GM23338 (cell line): ENCODE data around the gene MYCBP2. TPM values are rescaled to one million over a fixed set of nuclear protein-coding genes. Genes with fewer than 3 reads are reported as not detected.

ENCODE experiments used
- ATAC-seq: fragments of 200-7000 bp; cut with Tn5 transposase; 3 replicates; pipeline ENCODE4 v1.9.1; 2020
- DNase-seq: peaks from one replicate; pipeline ENCODE4 v3.0.0-alpha.2; 2015; ENCODE audit warnings: low spot score
- H2AFZ ChIP-seq: fragments of 200-600 bp; sonication (generic); 2 replicates; pipeline ENCODE4 v1.8.0; 2016; ENCODE audit warnings: antibody characterized with exemption, mild to moderate bottlenecking, moderate library complexity
- H3F3A ChIP-seq: fragments of 200-600 bp; sonication (generic); replicated peaks from 2 replicates; pipeline ENCODE4 v1.8.0; 2017; ENCODE audit warnings: antibody characterized with exemption, mixed run types, low read depth
- H3K27ac ChIP-seq: fragments of 200-600 bp; sonication (generic); 2 replicates; pipeline ENCODE4 v1.6.1; 2016; ENCODE audit warnings: low read depth
- H3K27me3 ChIP-seq: fragments of 200-600 bp; sonication (generic); 2 replicates; pipeline ENCODE4 v1.8.0; 2016; ENCODE audit warnings: mild to moderate bottlenecking, mixed run types, moderate library complexity; ENCODE audit not compliant: insufficient read depth
- H3K36me3 ChIP-seq: fragments of 200-600 bp; sonication (generic); 2 replicates; pipeline ENCODE4 v1.8.0; 2016; ENCODE audit warnings: mild to moderate bottlenecking; ENCODE audit not compliant: insufficient read depth
- H3K4me1 ChIP-seq: fragments of 200-600 bp; sonication (generic); 2 replicates; pipeline ENCODE4 v1.8.0; 2016; ENCODE audit warnings: mild to moderate bottlenecking, moderate library complexity; ENCODE audit not compliant: insufficient read depth
- H3K4me2 ChIP-seq: fragments of 200-600 bp; sonication (generic); 2 replicates; pipeline ENCODE4 v1.7.1; 2017; ENCODE audit warnings: mixed run types
- H3K4me3 ChIP-seq: fragments of 200-600 bp; sonication (generic); 2 replicates; pipeline ENCODE4 v1.6.1; 2016; ENCODE audit warnings: mixed run types
- H3K79me2 ChIP-seq: fragments of 200-600 bp; sonication (generic); replicated peaks from 2 replicates; pipeline ENCODE4 v1.8.0; 2017; ENCODE audit warnings: mild to moderate bottlenecking; ENCODE audit not compliant: insufficient read depth
- H3K9me2 ChIP-seq: fragments of 200-600 bp; sonication (generic); 2 replicates; pipeline ENCODE4 v1.8.0; 2017; ENCODE audit not compliant: insufficient read depth
- H4K20me1 ChIP-seq: fragments of 200-600 bp; sonication (generic); replicated peaks from 2 replicates; pipeline ENCODE4 v1.8.0; 2017; ENCODE audit warnings: mild to moderate bottlenecking; ENCODE audit not compliant: insufficient read depth
- H3K27ac Mint-ChIP-seq: 2 replicates; pipeline ENCODE4 v1.8.0; 2020; ENCODE audit warnings: inconsistent platforms, mild to moderate bottlenecking, moderate library complexity, mixed read lengths
- H3K27me3 Mint-ChIP-seq: 3 replicates; pipeline ENCODE4 v1.8.0; 2022; ENCODE audit warnings: low read depth, mild to moderate bottlenecking, moderate library complexity, mixed read lengths, inconsistent platforms; ENCODE audit not compliant: insufficient read depth, poor library complexity
- H3K36me3 Mint-ChIP-seq: 3 replicates; pipeline ENCODE4 v1.8.0; 2021; ENCODE audit warnings: low read depth, mild to moderate bottlenecking, inconsistent platforms, moderate library complexity, mixed read lengths
- H3K4me1 Mint-ChIP-seq: 3 replicates; pipeline ENCODE4 v1.8.0; 2020; ENCODE audit warnings: mild to moderate bottlenecking, inconsistent platforms, mixed read lengths
- H3K4me3 Mint-ChIP-seq: 3 replicates; pipeline ENCODE4 v1.8.0; 2021; ENCODE audit warnings: moderate library complexity, mild to moderate bottlenecking, inconsistent platforms, mixed read lengths
- H3K9me3 Mint-ChIP-seq: 3 replicates; pipeline ENCODE4 v1.8.0; 2020; ENCODE audit warnings: moderate library complexity, mild to moderate bottlenecking, inconsistent platforms, mixed read lengths
- CTCF ChIP-seq, 2 experiments: fragments of 200-600 bp in 1 of 2; sonication (generic) in 1 of 2; conservative IDR thresholded peaks; 2 replicates each; pipeline versions ENCODE4 v1.5.1 to v1.6.1; 2016 to 2017; ENCODE audit warnings: antibody characterized with exemption in 2 of 2, low read depth in 2 of 2, mild to moderate bottlenecking in 2 of 2, moderate library complexity in 1 of 2
- EZH2 ChIP-seq: fragments of 200-600 bp; sonication (generic); IDR thresholded peaks from one replicate; pipeline ENCODE4 v1.8.0; 2017; ENCODE audit warnings: antibody characterized with exemption, mild to moderate bottlenecking, low read depth; ENCODE audit not compliant: unreplicated experiment
- EZH2phosphoT487 ChIP-seq: fragments of 200-600 bp; sonication (generic); IDR thresholded peaks from one replicate; pipeline ENCODE4 v1.8.1; 2018; ENCODE audit warnings: antibody characterized with exemption; ENCODE audit not compliant: unreplicated experiment
- JUNB ChIP-seq: IDR thresholded peaks from one replicate; pipeline ENCODE4 v1.6.1; 2016; ENCODE audit warnings: antibody characterized with exemption; ENCODE audit not compliant: unreplicated experiment
- NANOG ChIP-seq: IDR thresholded peaks from 2 replicates; pipeline ENCODE4 v1.6.1; 2016; ENCODE audit warnings: antibody characterized with exemption, borderline replicate concordance
- POLR2AphosphoS5 ChIP-seq: IDR thresholded peaks from 2 replicates; pipeline ENCODE4 v1.6.1; 2016; ENCODE audit warnings: antibody characterized with exemption, low read depth
- ZNF114 ChIP-seq: fragments of 250-450 bp; sonication (Bioruptor Pico); IDR thresholded peaks from 2 replicates; pipeline ENCODE4 v1.5.0; 2020; ENCODE audit warnings: mild to moderate bottlenecking, moderate library complexity
- ZNF331 ChIP-seq: fragments of 250-450 bp; sonication (Bioruptor Pico); IDR thresholded peaks from 2 replicates; pipeline ENCODE4 v1.5.0; 2020; ENCODE audit warnings: low read depth, mild to moderate bottlenecking, moderate library complexity
- polyA plus RNA-seq: library from polyadenylated mRNA; unstranded; fragments of >200 nt; fragmentation: Nextera tagmentation; extraction: Ambion mirVana; gene quantifications from 2 replicates; pipeline ENCODE4 v1.2.1, GENCODE V29; 2016
- total RNA-seq: library from RNA; depleted of rRNA; stranded (reverse); fragments of >200 nt; shearing (Covaris generic); gene quantifications from 2 replicates; pipeline ENCODE4 v1.2.3, GENCODE V29; 2014
- TF ChIP-seq, protein P1 (sequence below): IDR thresholded peaks from one replicate; pipeline ENCODE4 v1.6.1; 2018; ENCODE audit warnings: antibody characterized with exemption; ENCODE audit not compliant: unreplicated experiment
- TF ChIP-seq, protein P2 (sequence below): fragments of 250-450 bp; sonication (Bioruptor Pico); IDR thresholded peaks from 2 replicates; pipeline ENCODE4 v1.5.0; 2020; ENCODE audit warnings: mild to moderate bottlenecking, moderate library complexity

The MYCBP2 gene
- total and polyA plus RNA-seq, 2 experiments from 2014 or later, result 54.6 to 77.2 TPM

- TF ChIP-seq, protein P1, sequence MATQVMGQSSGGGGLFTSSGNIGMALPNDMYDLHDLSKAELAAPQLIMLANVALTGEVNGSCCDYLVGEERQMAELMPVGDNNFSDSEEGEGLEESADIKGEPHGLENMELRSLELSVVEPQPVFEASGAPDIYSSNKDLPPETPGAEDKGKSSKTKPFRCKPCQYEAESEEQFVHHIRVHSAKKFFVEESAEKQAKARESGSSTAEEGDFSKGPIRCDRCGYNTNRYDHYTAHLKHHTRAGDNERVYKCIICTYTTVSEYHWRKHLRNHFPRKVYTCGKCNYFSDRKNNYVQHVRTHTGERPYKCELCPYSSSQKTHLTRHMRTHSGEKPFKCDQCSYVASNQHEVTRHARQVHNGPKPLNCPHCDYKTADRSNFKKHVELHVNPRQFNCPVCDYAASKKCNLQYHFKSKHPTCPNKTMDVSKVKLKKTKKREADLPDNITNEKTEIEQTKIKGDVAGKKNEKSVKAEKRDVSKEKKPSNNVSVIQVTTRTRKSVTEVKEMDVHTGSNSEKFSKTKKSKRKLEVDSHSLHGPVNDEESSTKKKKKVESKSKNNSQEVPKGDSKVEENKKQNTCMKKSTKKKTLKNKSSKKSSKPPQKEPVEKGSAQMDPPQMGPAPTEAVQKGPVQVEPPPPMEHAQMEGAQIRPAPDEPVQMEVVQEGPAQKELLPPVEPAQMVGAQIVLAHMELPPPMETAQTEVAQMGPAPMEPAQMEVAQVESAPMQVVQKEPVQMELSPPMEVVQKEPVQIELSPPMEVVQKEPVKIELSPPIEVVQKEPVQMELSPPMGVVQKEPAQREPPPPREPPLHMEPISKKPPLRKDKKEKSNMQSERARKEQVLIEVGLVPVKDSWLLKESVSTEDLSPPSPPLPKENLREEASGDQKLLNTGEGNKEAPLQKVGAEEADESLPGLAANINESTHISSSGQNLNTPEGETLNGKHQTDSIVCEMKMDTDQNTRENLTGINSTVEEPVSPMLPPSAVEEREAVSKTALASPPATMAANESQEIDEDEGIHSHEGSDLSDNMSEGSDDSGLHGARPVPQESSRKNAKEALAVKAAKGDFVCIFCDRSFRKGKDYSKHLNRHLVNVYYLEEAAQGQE, result no peak
- no peak for TF ChIP-seq CTCF (conservative IDR thresholded peaks at IDR 0.05; ENCODE audit: low read depth in 2 of 2)
These were observed 36.6 kb downstream of the MYCBP2 start (continued) for GRCh38 chr13:77290342-77290741.

GRCh38 chr13:77289851-77290250 is 37.0 kb downstream of the MYCBP2 start:
- Mint-ChIP-seq H3K4me3 (no peak overlapping the region), H3K27ac (no peak overlapping the region)
- TF ChIP-seq NANOG (no peak), ZNF114 (CRISPR knock-in tag) (no peak), JUNB (no peak), POLR2AphosphoS5 (no peak), ZNF331 (CRISPR knock-in tag) (no peak), EZH2 (no peak), EZH2phosphoT487 (no peak), CTCF (conservative IDR thresholded peaks at IDR 0.05; ENCODE audit: low read depth in 2 of 2) (no peak)
- TF ChIP-seq, protein P2, sequence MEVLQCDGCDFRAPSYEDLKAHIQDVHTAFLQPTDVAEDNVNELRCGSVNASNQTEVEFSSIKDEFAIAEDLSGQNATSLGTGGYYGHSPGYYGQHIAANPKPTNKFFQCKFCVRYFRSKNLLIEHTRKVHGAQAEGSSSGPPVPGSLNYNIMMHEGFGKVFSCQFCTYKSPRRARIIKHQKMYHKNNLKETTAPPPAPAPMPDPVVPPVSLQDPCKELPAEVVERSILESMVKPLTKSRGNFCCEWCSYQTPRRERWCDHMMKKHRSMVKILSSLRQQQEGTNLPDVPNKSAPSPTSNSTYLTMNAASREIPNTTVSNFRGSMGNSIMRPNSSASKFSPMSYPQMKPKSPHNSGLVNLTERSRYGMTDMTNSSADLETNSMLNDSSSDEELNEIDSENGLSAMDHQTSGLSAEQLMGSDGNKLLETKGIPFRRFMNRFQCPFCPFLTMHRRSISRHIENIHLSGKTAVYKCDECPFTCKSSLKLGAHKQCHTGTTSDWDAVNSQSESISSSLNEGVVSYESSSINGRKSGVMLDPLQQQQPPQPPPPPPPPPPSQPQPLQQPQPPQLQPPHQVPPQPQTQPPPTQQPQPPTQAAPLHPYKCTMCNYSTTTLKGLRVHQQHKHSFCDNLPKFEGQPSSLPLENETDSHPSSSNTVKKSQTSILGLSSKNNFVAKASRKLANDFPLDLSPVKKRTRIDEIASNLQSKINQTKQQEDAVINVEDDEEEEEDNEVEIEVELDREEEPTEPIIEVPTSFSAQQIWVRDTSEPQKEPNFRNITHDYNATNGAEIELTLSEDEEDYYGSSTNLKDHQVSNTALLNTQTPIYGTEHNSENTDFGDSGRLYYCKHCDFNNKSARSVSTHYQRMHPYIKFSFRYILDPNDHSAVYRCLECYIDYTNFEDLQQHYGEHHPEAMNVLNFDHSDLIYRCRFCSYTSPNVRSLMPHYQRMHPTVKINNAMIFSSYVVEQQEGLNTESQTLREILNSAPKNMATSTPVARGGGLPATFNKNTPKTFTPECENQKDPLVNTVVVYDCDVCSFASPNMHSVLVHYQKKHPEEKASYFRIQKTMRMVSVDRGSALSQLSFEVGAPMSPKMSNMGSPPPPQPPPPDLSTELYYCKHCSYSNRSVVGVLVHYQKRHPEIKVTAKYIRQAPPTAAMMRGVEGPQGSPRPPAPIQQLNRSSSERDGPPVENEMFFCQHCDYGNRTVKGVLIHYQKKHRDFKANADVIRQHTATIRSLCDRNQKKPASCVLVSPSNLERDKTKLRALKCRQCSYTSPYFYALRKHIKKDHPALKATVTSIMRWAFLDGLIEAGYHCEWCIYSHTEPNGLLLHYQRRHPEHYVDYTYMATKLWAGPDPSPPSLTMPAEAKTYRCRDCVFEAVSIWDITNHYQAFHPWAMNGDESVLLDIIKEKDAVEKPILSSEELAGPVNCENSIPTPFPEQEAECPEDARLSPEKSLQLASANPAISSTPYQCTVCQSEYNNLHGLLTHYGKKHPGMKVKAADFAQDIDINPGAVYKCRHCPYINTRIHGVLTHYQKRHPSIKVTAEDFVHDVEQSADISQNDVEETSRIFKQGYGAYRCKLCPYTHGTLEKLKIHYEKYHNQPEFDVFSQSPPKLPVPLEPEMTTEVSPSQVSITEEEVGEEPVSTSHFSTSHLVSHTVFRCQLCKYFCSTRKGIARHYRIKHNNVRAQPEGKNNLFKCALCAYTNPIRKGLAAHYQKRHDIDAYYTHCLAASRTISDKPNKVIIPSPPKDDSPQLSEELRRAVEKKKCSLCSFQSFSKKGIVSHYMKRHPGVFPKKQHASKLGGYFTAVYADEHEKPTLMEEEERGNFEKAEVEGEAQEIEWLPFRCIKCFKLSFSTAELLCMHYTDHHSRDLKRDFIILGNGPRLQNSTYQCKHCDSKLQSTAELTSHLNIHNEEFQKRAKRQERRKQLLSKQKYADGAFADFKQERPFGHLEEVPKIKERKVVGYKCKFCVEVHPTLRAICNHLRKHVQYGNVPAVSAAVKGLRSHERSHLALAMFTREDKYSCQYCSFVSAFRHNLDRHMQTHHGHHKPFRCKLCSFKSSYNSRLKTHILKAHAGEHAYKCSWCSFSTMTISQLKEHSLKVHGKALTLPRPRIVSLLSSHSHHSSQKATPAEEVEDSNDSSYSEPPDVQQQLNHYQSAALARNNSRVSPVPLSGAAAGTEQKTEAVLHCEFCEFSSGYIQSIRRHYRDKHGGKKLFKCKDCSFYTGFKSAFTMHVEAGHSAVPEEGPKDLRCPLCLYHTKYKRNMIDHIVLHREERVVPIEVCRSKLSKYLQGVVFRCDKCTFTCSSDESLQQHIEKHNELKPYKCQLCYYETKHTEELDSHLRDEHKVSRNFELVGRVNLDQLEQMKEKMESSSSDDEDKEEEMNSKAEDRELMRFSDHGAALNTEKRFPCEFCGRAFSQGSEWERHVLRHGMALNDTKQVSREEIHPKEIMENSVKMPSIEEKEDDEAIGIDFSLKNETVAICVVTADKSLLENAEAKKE, result no peak

More at GRCh38 chr13:77289851-77290250, 37.0 kb downstream of the MYCBP2 start:
- peaks cover 7% of the 10 kb centered on the region; the same call in 1 of the 2 replicates for H3K79me2 ChIP-seq
- peaks cover 5% of the 10 kb centered on the region for H3K36me3 Mint-ChIP-seq
- no peaks in the 10 kb centered on the region for H4K20me1 ChIP-seq
- no peak overlapping the region for H3K27ac ChIP-seq
- H3K4me2 ChIP-seq, result no peak overlapping the region
- no peaks in the 10 kb centered on the region for H3K36me3 ChIP-seq
- no peaks in the 10 kb centered on the region for H3K27me3 Mint-ChIP-seq
- no peaks in the 10 kb centered on the region for H3F3A ChIP-seq
- no peaks in the 10 kb centered on the region for H3K9me3 Mint-ChIP-seq
- ATAC-seq, result no peak
- no peak overlapping the region for H2AFZ ChIP-seq
- H3K27me3 ChIP-seq, result no peaks in the 10 kb centered on the region
- H3K9me2 ChIP-seq, result no peaks in the 10 kb centered on the region
- H3K4me3 ChIP-seq, result no peak overlapping the region
- peaks cover 23% of the 10 kb centered on the region for H3K4me1 Mint-ChIP-seq
- DNase-seq, result no peak
- peaks cover 20% of the 10 kb centered on the region for H3K4me1 ChIP-seq
